K562 (cell line): ENCODE measurements around the gene NUP214. TPM values are rescaled to one million over a fixed set of nuclear protein-coding genes. Genes with fewer than 3 reads are reported as not detected.

Experiments used
- ATAC-seq: fragments of 200-7000 bp; cut with Tn5 transposase; 3 replicates; pipeline ENCODE4 v1.9.1; 2020; ENCODE audit warnings: moderate library complexity
- BruUV-seq: library from RNA; stranded (reverse); fragments of 400-500 nt; replicated peaks from 2 replicates; lab custom pipeline; 2021; lab: Mats Ljungman, UMichigan
- CTCF ChIA-PET: fragments of 300-600 bp; formaldehyde crosslinking; extraction: SDS; loops from one replicate; lab custom pipeline; 2021; ENCODE audit warnings: low intra/inter-chr PET ratio; lab: Yijun Ruan, JAX
- POLR2A ChIA-PET: fragments of 300-600, 350-650 bp; sonication (Branson Sonifier 250); formaldehyde crosslinking; extraction: SDS; loops from one replicate; lab custom pipeline; 2021; ENCODE audit warnings: antibody characterized with exemption, inconsistent platforms; lab: Yijun Ruan, JAX
- DNase-seq, 4 experiments: peaks; one replicate each; pipeline versions ENCODE4 v3.0.0 to v3.0.0-alpha.2; 2011 to 2018; ENCODE audit warnings: low spot score in 3 of 4, mixed read lengths in 3 of 4; ENCODE audit errors: extremely low read depth in 1 of 4
- FAIRE-seq: peaks from 2 replicates; lab custom pipeline; 2011; peaks lifted over from hg19 to GRCh38; lab: Jason Lieb, UNC
- H2AFZ ChIP-seq: 2 replicates; pipeline ENCODE4 v1.6.0; 2011; ENCODE audit warnings: low read depth, low read length, control low read depth, inconsistent platforms
- H3K27ac ChIP-seq: fragments of 200-600 bp; 3 replicates; pipeline ENCODE4 v1.8.0; 2011; ENCODE audit warnings: low read depth, mild to moderate bottlenecking, control low read depth, inconsistent platforms, low read length, moderate library complexity, mixed read lengths; ENCODE audit errors: extremely low read depth
- H3K27me3 ChIP-seq, 2 experiments: fragments of 300-600 bp in 1 of 2; 2 replicates in 1 of 2; 3 replicates in 1 of 2; pipeline versions ENCODE4 v1.6.0 to v1.8.0; 2011; ENCODE audit warnings: inconsistent platforms in 2 of 2, low read length in 2 of 2, mild to moderate bottlenecking in 1 of 2, mixed read lengths in 1 of 2, moderate library complexity in 1 of 2; ENCODE audit not compliant: control insufficient read depth in 2 of 2, insufficient read depth in 2 of 2
- H3K36me3 ChIP-seq: fragments of 300-600 bp; 3 replicates; pipeline ENCODE4 v1.8.0; 2011; ENCODE audit warnings: mild to moderate bottlenecking, low read length, inconsistent platforms; ENCODE audit not compliant: control insufficient read depth, insufficient read depth
- H3K4me1 ChIP-seq, 2 experiments: fragments of 200-600 bp in 1 of 2; replicated peaks in 1 of 2; 2 replicates in 1 of 2; 3 replicates in 1 of 2; pipeline versions ENCODE4 v1.5.1 to v1.8.0; 2011; ENCODE audit warnings: inconsistent platforms in 2 of 2, low read length in 2 of 2, mild to moderate bottlenecking in 1 of 2, mixed read lengths in 1 of 2, moderate library complexity in 1 of 2; ENCODE audit not compliant: control insufficient read depth in 2 of 2, insufficient read depth in 2 of 2
- H3K4me2 ChIP-seq: 2 replicates; pipeline ENCODE4 v1.6.1; 2011; ENCODE audit warnings: low read length, control low read depth, inconsistent platforms, mixed read lengths; ENCODE audit not compliant: insufficient read depth
- H3K4me3 ChIP-seq: fragments of 200-600 bp; sonication (generic), shearing (Covaris generic); 2 replicates; pipeline ENCODE4 v1.5.1; 2016; ENCODE audit warnings: control low read depth, inconsistent platforms
- H3K79me2 ChIP-seq: fragments of 200-600 bp; 3 replicates; pipeline ENCODE4 v1.8.0; 2011; ENCODE audit warnings: low read length, inconsistent platforms; ENCODE audit not compliant: control insufficient read depth, insufficient read depth
- H3K9ac ChIP-seq, 2 experiments: 2 replicates each; pipeline versions ENCODE4 v1.6.0 to v1.6.1; 2011; ENCODE audit warnings: low read depth in 2 of 2, low read length in 2 of 2, control low read depth in 1 of 2, inconsistent platforms in 1 of 2, mild to moderate bottlenecking in 1 of 2, mixed read lengths in 1 of 2; ENCODE audit not compliant: insufficient read depth in 1 of 2
- H3K9me1 ChIP-seq: one replicate; pipeline ENCODE4 v1.6.0; 2011; ENCODE audit warnings: inconsistent platforms, mild to moderate bottlenecking, low read length, moderate library complexity; ENCODE audit not compliant: control insufficient read depth, insufficient read depth
- H3K9me3 ChIP-seq: replicated peaks from 2 replicates; pipeline ENCODE4 v1.5.1; 2011; ENCODE audit warnings: low read depth, low read length, inconsistent platforms; ENCODE audit not compliant: control insufficient read depth, insufficient read depth
- H4K20me1 ChIP-seq: replicated peaks from 2 replicates; pipeline ENCODE4 v1.6.1; 2011; ENCODE audit warnings: low read length, inconsistent platforms, mixed read lengths; ENCODE audit not compliant: control insufficient read depth, insufficient read depth
- CCAR2 ChIP-seq: fragments of 200-400 bp; formaldehyde crosslinking; IDR thresholded peaks from 2 replicates; pipeline ENCODE4 v1.6.1; 2017; ENCODE audit warnings: mild to moderate bottlenecking, low read depth, low read length
- GABPB2 ChIP-seq: fragments of 250-450 bp; sonication (Bioruptor Pico); conservative IDR thresholded peaks from 2 replicates; pipeline ENCODE4 v1.5.1; 2021; ENCODE audit warnings: mild to moderate bottlenecking
- MAFG ChIP-seq: fragments of 450-650 bp; conservative IDR thresholded peaks from 2 replicates; pipeline ENCODE4 v1.6.1; 2016; ENCODE audit warnings: missing genetic modification characterization, missing compliant biosample characterization
- MAX ChIP-seq: sonication (generic); formaldehyde crosslinking; IDR thresholded peaks from 2 replicates; pipeline ENCODE4 v1.9.0; 2022; ENCODE audit warnings: mild to moderate bottlenecking, missing genetic modification reagents
- MCM2 ChIP-seq: fragments of 450-650 bp; IDR thresholded peaks from 2 replicates; pipeline ENCODE4 v1.6.1; 2017; ENCODE audit warnings: low read depth, mild to moderate bottlenecking
- NFE2L1 ChIP-seq: fragments of 450-650 bp; IDR thresholded peaks from 2 replicates; pipeline ENCODE4 v1.6.1; 2016; ENCODE audit warnings: missing genetic modification characterization, low read depth, mild to moderate bottlenecking, missing compliant biosample characterization, moderate library complexity, borderline replicate concordance
- NR3C1 ChIP-seq: sonication (generic); formaldehyde crosslinking; IDR thresholded peaks from 2 replicates; pipeline ENCODE4 v1.8.1; 2022; ENCODE audit warnings: missing genetic modification reagents
- RBM22 ChIP-seq: fragments of 200-400 bp; formaldehyde crosslinking; IDR thresholded peaks from 2 replicates; pipeline ENCODE4 v1.6.1; 2018; ENCODE audit warnings: low read length, low read depth; ENCODE audit not compliant: poor library complexity, severe bottlenecking
- SMC3 ChIP-seq: conservative IDR thresholded peaks from 2 replicates; pipeline ENCODE4 v1.6.1; 2011; ENCODE audit warnings: low read depth, low read length, improper control_type of control experiment; ENCODE audit not compliant: insufficient read depth
- TBP ChIP-seq: optimal IDR thresholded peaks from 2 replicates; pipeline ENCODE3; 2011; ENCODE audit warnings: low read depth, low read length, improper control_type of control experiment
- ZNF197 ChIP-seq: fragments of 200-800 bp; sonication (Bioruptor generic); IDR thresholded peaks from 2 replicates; pipeline ENCODE4 v1.6.1; 2016; ENCODE audit warnings: low read depth, missing genetic modification characterization, missing compliant biosample characterization
- WGBS: fragments of 100-300 bp; shearing (Covaris generic); methylation state at CpG from one replicate; pipeline ENCODE4 v1.1.6; 2016; ENCODE audit warnings: low coverage, mixed read lengths; ENCODE audit not compliant: insufficient coverage; ENCODE audit errors: missing lambda C conversion rate; 5-methylcytosine and 5-hydroxymethylcytosine counted together
- in situ Hi-C: fragments of 300-500 bp; cut with MboI; formaldehyde crosslinking; loops from 4 replicates; pipeline ENCODE4 v1.15.0; 2018; ENCODE audit warnings: inconsistent platforms, mixed read lengths
- intact Hi-C: fragments of 100-400 bp; cut with micrococcal nuclease; formaldehyde crosslinking; loops from 2 replicates; pipeline ENCODE4 v1.14.2; 2022
- polyA plus RNA-seq, 8 experiments: library from polyadenylated mRNA; depleted of rRNA in 4 of 8; stranded (reverse) in 5 of 8; unstranded in 3 of 8; fragments of >200 nt; fragmentation: Nextera tagmentation in 2 of 8; fragmentation: Illumina TruSeq in 1 of 8; extraction: Ambion mirVana in 2 of 8; extraction: Trizol in 1 of 8; gene quantifications; 2 replicates each; pipeline versions ENCODE4 v1.2.1 to v1.2.3, GENCODE V29; 2011 to 2014; ENCODE audit warnings: inconsistent platforms in 1 of 8, missing spikeins in 1 of 8
- total RNA-seq, 7 experiments: library from RNA; depleted of rRNA in 6 of 7; stranded (reverse); fragments of >200 nt in 6 of 7; fragmentation: Illumina TruSeq in 2 of 7; extraction: Trizol in 2 of 7; gene quantifications; 2 replicates each; pipeline versions ENCODE4 v1.2.1 to v1.2.3, GENCODE V29; 2011 to 2021; ENCODE audit warnings: low replicate concordance in 1 of 7
- TF ChIP-seq, protein P1 (sequence below), 2 experiments: fragments of 450-650 bp in 1 of 2; sonication (generic) in 1 of 2; formaldehyde crosslinking; conservative IDR thresholded peaks; 2 replicates each; pipeline versions ENCODE4 v1.4.0 to v1.8.1; 2020 to 2022; ENCODE audit warnings: mild to moderate bottlenecking in 1 of 2, missing genetic modification reagents in 1 of 2

NUP214 gene
- total and polyA plus RNA-seq, 9 of the 15 experiments (the other 6 are each of a cell fraction or from before 2014, with no cell fraction given): 56.9 to 332 (median 97.1) TPM

- in situ Hi-C loops (no loop called here), intact Hi-C loops (no loop called here)
- Histone ChIP-seq H3K27me3 (no peaks in the 10 kb centered on the region), H3K4me3 (no peak overlapping the region), H3K36me3 (peaks cover 61% of the 10 kb centered on the region), H3K27ac (no peak overlapping the region), H3K9ac (no peak overlapping the region), H4K20me1 (0 out of 2 replicates have a peak, but pooled peaks cover 7% of the 10 kb centered on the region), H3K4me1 (peaks cover 3 to 24% of the 10 kb centered on the region in 2 experiments; a peak in 3 of 5 replicates), H3K9me3 (no peaks in the 10 kb centered on the region), H2AFZ (no peak overlapping the region), H3K4me2 (no peak overlapping the region), H3K79me2 (no peaks in the 10 kb centered on the region), H3K9me1 (peaks cover 3% of the 10 kb centered on the region)
- CTCF ChIA-PET: no interaction called here
- WGBS: 88% methylated on average over 9 of the region's 9 CpGs
- FAIRE-seq (no peak), ATAC-seq (peak; percentile 12), DNase-seq (no peak)
- POLR2A ChIA-PET: interaction anchor here (1.0 to 11.4 kb wide), 5 partner anchors 9 to 132 kb away, joined by 3 to 156 read pairs (median 4); no protein-coding TSS in a partner anchor
- TF ChIP-seq SMC3 (0 out of 2 replicates have a peak, but pooled peaks have one; percentile 3), GABPB2 (CRISPR knock-in tag) (no peak), RBM22 (no peak), MCM2 (no peak), MAFG (tag) (no peak), NFE2L1 (no peak), TBP (no peak), ZNF197 (CRISPR knock-in tag) (no peak), CCAR2 (no peak), NR3C1 (no peak), MAX (CRISPR knock-in tag) (no peak)
- TF ChIP-seq, protein P1, sequence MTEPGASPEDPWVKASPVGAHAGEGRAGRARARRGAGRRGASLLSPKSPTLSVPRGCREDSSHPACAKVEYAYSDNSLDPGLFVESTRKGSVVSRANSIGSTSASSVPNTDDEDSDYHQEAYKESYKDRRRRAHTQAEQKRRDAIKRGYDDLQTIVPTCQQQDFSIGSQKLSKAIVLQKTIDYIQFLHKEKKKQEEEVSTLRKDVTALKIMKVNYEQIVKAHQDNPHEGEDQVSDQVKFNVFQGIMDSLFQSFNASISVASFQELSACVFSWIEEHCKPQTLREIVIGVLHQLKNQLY (CRISPR knock-in tag; conservative IDR thresholded peaks at IDR 0.05): peak in 1 of 2 experiments; percentile 55; a peak in 1 of 4 replicates
- TSS peak; percentile 14 for BruUV-seq
Observed at GRCh38 chr9:131233995-131234394, 108.6 kb downstream of the NUP214 start.
